ENCODE results near the gene RPS8.
"Not testable (repeated sequence)": the region's sequence is repeated elsewhere in the genome, so short reads cannot be mapped to it uniquely, and the experiment has no call there.

The RPS8 gene

DNA sequence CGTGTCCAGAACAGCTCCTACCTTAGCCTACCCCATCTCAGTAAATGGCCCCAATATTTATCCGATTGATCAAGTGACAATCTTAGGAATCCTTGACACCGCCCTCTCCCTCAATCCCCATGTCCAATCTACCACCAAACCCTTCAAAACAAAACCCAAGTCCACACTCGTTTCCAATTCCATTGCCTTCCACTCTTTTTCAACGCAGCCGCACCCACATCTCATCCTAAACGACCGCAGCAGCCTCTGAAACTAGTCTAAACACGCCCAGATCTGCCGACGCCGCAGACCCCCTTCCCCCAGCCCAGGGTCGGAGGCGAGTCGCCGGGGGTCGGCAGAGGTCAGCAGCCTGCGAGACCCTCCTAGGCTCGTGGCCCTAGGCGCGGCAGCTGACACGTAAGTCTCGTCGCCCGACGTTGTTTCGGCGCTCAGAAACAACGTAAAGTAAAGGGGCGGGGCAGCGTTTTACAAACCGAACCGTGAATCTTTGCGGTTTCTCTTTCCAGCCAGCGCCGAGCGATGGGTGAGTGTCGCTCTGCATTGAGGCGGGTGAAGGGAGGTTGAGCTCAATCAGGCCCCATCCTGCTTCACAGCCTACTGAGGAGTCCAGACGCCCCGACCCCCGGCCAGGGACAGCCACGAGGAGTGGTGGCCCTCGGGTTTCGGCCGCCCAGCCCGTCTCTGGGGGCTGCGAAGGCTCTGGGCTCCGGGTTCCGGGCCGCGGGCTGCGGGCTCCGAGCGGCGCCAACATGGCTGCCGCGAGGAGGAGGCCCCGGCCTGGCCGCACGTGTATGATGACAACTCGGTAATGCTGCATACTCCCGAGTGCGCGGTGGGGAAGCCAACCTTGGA is at the start of gene RPS8:
Gene RPS8, plus strand, starts transcription at position 463 of the 852 bp plus-strand sequence. Its CDS starts 57 bp downstream, at position 520.
- peak; percentile 85 to 92 for DNase-seq

DNA sequence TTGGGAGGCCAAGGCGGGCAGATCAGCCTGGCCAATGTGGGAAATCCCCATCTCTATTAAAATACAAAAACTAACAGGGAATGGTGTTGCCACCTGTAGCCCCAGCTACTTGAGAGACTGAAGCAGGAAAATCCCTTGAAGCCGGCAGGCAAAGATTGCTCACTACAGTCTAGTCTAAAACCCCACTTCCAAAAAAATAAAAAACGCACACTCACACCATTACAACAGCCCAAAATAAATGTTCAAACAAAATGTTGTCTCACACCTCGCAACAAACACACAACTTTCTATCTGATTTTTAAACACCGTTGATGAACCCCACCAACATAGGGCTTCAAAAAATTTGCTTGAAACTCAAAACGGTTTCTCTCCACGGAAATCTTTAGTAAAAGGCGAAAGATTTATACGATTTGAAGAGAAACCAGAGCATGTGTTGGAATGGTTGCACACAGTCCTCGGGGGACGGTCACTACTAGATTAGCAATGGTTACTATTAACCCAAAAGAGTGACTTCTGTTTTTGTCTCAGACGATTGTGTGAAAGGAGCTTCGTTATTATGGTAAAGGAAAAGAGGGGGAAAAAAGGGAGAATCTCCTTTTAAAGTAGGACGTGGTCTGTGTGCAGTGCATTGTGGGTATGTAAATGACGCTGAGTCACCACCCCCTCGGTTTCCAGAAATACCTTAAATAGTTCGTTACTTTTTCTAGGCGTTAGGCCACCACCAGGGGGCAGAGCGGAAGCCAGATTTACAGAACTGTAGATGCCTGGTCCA is 44.4 kb upstream of the RPS8 start, which contains the start of gene RNU5D-1:
Gene RNU5D-1, minus strand, starts transcription at position 430 of the 772 bp plus-strand sequence.
- DNase-seq = peak; percentile 92 to 93

DNA sequence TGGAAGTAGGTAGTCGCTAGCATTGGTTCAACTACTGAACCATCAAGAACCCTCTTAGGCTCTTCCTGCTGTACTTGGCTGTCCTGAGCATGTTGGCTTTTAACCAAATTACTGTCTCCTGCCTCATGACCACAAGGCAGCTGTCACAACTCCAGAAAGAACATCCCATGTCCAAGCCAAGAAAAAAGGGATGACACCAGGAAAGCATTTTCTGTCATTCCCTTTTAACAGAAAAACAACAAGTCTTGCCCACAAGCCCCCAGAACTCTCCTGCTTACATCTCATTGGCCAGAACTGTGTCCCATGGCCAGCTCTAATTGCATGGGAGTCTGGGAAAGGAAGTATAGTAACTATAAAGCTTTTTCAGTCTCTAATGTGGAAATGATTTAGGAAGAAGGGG is 42.0 kb upstream of the RPS8 start:
- no peak for DNase-seq

DNA sequence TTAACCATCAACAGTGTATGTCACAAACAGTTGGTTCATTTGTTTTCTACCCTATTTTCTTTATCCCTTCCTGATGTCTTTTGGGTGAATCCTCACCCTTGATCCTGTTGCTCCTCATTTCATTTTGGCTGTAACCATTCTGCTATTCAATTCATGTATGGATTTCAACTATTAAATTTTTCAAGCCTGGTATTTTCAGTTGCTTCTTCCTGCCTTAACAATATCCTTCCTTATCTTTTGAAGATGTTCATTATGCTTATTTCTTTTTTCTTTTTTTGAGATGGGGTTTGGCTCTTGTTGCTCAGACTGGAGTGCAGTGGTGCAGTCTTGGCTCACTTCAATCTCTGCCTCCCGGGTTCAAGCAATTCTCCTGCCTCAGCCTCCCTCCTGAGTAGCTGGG is 41.6 kb upstream of the RPS8 start:
- no peak for DNase-seq

DNA sequence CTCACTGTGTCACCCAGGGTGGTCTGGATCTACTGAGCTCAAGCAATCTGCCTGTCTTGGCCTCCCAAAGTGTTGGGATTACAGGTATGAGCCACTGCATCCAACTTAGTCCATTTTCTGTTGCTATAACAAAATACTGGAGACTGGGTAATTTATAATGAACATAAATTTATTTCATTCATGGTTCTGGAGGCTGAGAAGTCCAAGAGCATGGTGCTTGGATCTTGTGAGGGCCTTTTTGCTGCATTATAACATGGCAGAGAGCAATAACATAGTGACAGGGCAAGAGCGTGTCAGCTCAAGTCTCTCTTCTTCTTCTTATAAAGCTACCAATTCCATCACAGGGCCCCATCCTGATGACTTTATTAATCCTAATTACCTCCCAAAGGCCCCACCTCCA is 39.3 kb upstream of the RPS8 start:
- no peak for DNase-seq

DNA sequence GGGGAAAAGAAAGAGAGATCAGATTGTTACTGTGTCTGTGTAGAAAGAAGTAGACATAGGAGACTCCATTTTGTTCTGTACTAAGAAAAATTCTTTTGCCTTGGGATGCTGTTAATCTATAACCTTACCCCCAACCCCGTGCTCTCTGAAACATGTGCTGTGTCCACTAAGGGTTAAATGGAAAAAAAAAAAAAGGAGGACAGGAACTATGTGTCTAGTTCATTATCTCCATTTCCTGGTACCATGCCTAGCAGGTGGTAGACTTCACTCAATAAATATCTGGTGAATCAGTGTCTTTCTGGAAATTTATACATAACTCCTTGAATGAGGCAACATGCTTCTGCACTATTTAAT is 36.4 kb upstream of the RPS8 start:
- DNase-seq = not testable (repeated sequence)

DNA sequence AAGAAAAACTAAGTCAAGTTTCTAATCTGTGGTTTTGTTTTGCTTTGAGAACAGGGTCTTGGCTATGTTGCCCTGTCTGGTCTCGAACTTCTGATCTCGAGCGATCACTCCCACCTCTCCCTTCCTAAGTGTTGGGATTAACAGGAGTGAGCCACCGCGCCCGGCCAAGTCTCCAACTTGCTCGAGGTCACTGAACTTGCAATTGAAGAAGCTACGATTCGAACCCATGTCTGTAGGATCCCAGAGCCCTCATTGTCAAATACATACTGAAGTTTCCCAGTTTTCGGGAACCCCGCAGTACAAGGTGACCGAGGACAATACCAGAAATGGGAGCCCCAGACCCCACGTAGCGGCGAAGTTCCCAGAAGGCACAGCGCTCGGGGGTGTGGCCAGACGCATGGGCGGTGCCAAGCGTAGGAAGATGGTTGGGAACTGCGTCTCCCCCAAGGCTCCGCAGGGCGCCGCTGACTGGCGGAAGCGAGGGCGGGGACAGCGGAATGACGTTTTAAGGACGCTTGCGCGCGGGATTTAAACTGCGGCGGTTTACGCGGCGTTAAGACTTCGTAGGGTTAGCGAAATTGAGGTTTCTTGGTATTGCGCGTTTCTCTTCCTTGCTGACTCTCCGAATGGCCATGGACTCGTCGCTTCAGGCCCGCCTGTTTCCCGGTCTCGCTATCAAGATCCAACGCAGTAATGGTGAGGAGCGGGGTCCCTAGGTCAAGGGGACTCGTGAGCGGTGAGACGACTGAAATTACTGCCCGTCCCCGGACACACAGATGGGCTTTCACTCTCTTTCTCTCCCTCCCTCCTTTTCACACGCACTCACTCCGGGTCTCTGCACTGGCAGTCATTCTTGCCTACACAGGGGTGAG is 35.8 kb upstream of the RPS8 start, which contains the start of gene KIF2C:
Gene KIF2C, plus strand, starts transcription at position 531 of the 872 bp plus-strand sequence. Its CDS starts 96 bp downstream, at position 627.
- peak; percentile 95 to 98 for DNase-seq

DNA sequence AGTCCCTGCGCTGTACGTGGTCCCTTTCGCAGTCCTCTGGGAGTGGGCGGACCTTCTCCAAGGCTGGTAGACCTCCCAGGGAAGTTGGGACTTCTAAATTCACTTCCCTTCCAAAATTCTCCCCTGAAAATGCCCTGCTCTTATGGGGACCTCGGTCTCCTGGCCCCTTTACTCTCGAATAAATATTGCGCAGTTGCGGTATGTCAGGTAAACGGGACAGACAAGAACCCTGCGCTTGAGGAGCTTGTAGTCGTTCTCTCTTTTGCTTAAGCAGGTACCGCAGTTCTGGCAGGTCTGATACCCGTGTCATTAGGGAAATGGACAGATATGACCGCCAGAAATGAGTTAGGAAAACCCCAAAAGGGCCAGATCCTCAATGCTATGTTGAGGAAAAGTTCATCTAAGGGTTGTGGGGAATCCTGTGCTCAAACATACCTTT is 35.1 kb upstream of the RPS8 start:
- DNase-seq = no peak

DNA sequence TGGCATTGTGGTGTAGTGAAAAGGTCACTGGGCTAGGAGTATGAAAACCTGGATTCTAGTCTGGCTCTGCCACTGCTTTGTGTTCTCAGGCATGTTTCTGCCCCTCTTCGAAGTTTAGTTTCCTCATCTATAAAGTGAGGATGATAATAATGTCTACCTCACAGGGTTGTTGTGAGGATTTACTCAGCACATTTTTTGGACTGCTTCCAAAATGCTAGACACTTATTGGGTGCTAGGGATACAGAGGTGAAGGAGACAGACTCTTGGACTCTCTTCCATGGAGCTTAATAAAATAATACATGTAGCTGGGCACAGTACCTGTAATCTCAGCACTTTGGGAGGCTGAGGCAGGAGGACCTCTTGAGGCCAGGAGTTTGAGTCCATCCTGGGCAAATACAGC is 32.1 kb upstream of the RPS8 start:
- no peak for DNase-seq

DNA sequence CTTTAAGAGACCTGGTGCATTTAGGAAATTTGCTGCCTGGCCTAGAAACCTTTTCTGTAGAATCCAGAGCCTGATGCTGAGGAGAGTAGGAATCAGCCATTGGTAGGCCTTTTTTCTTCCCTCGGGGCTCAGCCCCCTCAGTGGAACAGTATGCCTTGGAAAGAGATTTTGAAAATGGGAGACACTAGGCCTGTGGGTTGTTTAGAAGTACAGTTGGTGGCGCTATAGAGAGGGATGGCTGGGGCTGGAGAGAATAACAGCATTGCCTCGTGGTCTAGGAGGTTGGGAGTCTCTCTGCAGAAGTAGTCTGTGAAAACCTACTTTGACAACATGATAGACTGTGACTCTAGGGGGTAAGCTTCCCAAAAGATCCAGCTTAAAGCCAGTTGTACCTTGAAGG is 27.5 kb upstream of the RPS8 start:
- DNase-seq = no peak

DNA sequence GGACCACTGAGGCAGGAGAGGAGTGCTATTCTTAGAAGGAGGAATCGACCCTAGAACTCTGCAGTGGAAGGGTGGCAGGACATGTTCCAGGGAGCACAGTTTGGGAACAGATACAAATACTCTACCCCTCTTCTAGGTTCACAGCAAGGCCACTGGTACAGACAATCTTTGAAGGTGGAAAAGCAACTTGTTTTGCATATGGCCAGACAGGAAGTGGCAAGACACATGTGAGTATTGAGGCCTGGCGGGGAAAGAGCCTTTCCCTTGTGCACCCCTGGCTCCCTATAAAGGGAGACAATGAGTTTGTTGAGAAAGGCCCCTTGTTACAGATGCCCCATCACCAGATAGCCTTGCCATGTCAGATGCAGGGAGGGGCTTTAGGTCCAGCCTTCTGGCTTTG is 17.9 kb upstream of the RPS8 start:
- no peak for DNase-seq

DNA sequence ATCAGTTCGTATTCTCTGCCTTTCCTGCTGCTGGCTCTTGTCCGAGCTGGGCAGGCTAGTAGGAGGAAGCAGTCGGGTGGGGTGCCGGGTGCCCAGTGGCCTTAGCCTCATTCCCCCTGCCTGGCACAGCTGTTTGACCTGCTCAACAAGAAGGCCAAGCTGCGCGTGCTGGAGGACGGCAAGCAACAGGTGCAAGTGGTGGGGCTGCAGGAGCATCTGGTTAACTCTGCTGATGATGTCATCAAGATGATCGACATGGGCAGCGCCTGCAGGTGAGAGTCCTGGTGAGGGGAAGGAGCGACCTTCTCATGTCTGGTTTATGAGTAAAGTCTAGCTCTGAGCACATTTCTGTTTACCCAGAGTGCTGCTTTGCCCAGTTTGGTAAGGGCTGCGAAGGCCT is 16.3 kb upstream of the RPS8 start:
- no peak for DNase-seq

DNA sequence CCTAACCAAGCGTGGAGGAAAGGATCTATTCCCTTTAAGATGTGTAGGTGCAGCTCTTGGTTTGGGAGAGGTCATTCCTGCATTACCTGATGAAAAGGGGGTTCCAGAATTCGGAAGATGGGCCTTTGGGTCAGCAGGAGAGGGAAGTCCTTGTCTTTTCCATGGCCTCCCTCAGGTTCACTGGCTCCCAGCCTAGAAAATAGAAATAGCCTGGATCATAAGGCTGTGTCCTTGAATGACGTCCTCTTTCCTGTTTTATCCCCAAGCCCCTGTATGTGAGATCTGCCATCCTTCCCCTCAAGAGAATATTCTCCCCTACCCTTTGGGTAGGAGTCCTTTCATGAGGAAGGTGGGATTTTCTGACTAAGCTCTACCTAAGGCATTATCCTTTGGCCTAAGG is 14.5 kb upstream of the RPS8 start:
- no peak for DNase-seq

DNA sequence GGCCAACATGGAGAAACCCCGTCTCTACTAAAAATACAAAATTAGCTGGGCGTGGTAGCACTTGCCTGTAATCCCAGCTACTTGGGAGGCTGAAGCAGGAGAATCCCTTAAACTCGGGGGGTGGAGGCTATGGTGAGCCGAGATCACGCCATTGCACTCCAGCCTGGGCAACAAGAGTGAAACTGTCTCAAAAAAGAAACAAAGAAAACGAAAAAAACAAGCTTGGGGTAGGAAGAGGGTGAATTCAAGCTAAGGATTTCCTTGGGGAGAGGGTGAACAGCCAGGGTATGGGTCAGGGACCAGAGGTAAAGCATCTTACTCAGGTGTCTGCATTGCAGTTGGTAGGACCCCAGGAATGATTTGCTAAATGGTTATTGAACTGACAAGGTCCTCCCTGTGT is 8.9 kb upstream of the RPS8 start:
- not testable (repeated sequence) for DNase-seq

DNA sequence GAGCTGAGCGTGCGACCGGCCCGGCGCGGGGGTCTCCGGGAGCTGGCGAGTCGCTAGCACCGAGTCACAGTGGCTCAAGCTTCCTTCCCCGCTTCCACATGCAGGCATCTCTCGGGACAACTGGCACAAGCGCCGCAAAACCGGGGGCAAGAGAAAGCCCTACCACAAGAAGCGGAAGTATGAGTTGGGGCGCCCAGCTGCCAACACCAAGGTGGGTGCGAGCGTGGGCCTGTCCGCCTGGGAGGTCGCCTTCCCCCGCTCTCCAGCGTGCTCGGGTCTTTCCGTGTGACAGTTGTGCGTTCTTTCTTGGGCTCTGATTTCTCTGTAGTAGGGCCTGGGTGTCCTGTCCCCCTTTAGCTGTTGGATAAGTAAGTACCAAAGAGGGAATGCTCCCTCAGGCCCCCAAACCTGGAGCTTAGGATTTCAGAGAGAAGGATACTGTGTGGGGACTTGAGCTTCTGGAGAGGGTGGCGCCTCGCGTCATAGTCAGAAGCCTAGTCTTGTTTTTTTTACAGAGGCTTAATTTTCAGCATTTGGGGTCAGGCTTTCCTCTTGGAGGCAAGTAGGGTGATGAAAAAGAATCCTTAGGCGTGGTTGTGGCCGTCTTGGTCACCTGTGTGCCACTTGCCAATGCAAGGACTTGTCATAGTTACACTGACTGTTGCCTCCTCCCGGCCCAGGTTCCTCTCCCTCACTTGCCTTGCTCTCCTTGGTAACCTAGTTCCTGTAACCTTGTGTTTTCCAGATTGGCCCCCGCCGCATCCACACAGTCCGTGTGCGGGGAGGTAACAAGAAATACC is 790 bp downstream of the RPS8 start:
- no peak for DNase-seq

DNA sequence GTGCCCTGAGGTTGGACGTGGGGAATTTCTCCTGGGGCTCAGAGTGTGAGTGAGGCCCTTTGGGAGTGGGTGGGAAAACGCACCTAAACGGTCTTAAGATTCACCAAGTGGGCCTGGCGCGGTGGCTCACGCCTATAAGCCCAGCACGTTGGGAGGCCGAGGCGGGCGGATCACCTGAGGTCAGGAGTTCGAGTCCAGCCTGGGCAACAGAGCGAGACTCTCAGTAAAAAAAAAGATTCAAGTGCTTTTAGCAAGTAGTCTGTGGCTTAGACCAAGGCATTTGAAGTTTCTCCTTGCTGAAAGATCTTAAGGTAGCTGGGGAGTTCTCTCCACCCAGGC is 1.4 kb downstream of the RPS8 start:
- no peak for DNase-seq

DNA sequence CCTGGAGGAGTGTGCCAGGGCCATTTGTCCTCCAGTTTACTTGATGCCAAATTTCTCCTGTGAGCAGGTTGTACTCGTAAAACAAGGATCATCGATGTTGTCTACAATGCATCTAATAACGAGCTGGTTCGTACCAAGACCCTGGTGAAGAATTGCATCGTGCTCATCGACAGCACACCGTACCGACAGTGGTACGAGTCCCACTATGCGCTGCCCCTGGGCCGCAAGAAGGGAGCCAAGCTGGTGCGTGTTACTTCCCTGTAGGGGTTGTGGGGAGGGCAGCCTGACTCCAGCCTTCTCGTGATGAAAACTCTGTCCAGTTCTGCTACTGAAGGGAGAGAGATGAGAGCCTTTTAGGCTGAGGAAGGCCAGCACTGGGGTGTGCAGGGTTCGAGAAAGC is 2.2 kb downstream of the RPS8 start:
- no peak for DNase-seq

DNA sequence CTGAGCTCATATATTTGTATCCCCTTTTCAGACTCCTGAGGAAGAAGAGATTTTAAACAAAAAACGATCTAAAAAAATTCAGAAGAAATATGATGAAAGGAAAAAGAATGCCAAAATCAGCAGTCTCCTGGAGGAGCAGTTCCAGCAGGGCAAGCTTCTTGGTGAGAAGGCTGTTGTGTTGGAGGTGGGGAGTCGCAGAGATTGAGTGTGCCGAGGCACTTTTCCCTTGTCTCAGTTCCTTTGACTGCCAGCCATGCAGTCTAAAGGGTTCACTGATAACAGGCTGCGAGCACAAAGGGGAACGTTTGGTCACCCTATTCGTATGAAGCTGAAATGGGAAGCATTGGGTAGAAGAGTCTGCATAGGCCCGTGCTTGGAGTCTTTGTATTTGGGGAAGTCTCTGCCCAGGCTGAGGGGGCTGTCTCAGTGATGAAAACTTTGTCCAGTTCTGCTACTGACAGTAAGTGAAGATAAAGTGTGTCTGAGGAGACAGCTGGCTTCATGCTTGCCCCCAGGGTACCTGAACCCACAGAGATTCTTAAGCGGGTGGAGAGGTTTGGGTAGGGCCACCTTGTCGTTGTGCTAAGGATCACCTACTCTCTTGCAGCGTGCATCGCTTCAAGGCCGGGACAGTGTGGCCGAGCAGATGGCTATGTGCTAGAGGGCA is 2.8 kb downstream of the RPS8 start:
- no peak for DNase-seq

DNA sequence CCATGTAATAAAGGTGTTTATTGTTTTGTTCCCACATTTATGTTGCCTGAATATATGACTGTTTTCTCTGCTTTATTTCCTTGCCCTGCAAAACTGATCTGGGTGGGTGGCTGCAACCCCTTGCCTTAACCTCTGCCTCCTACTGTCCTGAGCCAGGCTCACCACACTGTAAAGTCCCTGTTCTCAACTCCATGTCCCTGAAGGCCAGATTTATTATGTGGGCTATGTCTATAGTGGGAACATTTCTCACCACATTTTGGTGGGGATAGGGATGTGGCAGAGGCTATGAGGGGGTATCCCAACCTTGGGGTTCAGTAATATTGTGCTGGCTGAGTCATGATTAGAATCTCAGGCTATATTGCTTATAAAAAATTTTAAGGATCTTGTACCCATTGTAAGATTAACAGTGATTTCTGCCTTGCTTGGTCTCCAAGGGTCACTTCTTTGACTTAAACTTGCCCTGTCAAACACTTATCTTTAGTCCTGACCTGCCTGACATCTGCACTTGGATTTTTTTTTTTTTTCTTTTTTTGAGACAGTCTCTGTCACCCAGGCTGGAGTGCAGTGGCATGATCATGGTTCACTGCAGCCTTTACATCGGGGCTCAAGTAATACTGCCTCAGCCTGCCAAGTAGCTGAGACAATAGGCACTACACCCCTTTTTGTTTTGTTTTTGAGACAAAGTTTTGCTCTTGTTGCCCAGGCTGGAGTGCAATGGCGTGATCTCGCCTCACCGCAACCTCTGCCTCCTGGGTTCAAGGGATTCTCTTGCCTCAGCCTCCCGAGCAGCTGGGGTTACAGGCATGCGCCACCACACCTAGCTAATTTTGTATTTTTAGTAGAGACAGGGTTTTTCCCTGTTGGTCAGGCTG is 3.6 kb downstream of the RPS8 start:
- DNase-seq = no peak

DNA sequence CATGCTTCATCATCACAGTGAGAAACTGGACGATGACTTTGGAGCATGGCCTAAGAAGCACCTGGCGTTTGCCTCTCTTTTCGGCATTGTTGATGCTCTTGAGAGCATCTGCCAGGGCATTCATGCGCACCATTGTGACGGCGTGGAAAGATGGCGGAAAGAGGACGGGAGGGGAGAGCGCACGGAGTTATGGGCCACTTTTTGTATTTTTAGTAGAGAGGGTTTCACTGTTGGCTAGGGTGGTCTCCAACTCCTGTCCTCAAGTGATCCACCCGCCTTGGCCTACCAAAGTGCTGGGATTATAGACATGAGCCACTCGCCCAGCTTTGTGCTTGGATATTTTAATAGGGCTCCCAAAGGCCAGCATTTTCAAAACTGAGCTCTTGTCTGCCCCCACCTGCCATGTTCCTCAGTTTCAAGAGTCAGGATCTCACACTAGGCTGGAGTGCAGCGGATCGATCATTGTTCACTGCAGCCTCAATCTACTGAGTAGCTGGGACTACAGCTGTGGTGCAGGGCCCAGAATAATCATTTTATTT is 5.3 kb downstream of the RPS8 start:
- DNase-seq = no peak
